Neural progenitor cell (in vitro differentiated cells): ENCODE results near the gene MICAL2. TPM values are rescaled to one million over a fixed set of nuclear protein-coding genes. Genes with fewer than 3 reads are reported as not detected.

Experiments
- DNase-seq: peaks from one replicate; pipeline ENCODE4 v3.0.0-alpha.2; 2016; ENCODE audit warnings: low spot score
- H2AFZ ChIP-seq: fragments of 200-600 bp; sonication (generic); replicated peaks from 2 replicates; pipeline ENCODE4 v1.6.1; 2016; ENCODE audit warnings: antibody characterized with exemption
- H3F3A ChIP-seq: fragments of 200-600 bp; sonication (generic); 2 replicates; pipeline ENCODE4 v1.6.1; 2016; ENCODE audit warnings: antibody characterized with exemption, low read depth
- H3K27ac ChIP-seq: fragments of 200-600 bp; sonication (generic); 2 replicates; pipeline ENCODE4 v1.5.1; 2016; ENCODE audit warnings: mild to moderate bottlenecking
- H3K27me3 ChIP-seq: fragments of 200-600 bp; sonication (generic); 2 replicates; pipeline ENCODE4 v1.6.1; 2016; ENCODE audit warnings: mild to moderate bottlenecking, moderate library complexity
- H3K36me3 ChIP-seq: fragments of 200-600 bp; sonication (generic); 2 replicates; pipeline ENCODE4 v1.5.1; 2016
- H3K4me1 ChIP-seq: fragments of 200-600 bp; sonication (generic); 2 replicates; pipeline ENCODE4 v1.6.1; 2016; ENCODE audit warnings: mixed run types
- H3K4me2 ChIP-seq: fragments of 200-600 bp; sonication (generic); 2 replicates; pipeline ENCODE4 v1.6.1; 2016
- H3K4me3 ChIP-seq: fragments of 200-600 bp; sonication (generic); 2 replicates; pipeline ENCODE4 v1.5.1; 2016
- H3K79me2 ChIP-seq: fragments of 200-600 bp; sonication (generic); 2 replicates; pipeline ENCODE4 v1.6.1; 2016; ENCODE audit warnings: low read depth
- H3K9ac ChIP-seq: fragments of 200-600 bp; sonication (generic); 2 replicates; pipeline ENCODE4 v1.6.1; 2016
- H3K9me3 ChIP-seq: fragments of 200-600 bp; sonication (generic); 2 replicates; pipeline ENCODE4 v1.5.1; 2016; ENCODE audit warnings: low read depth
- H4K20me1 ChIP-seq: fragments of 200-600 bp; sonication (generic); 2 replicates; pipeline ENCODE4 v1.6.1; 2016; ENCODE audit warnings: low read depth
- H3K27ac Mint-ChIP-seq: 3 replicates; pipeline ENCODE4 v1.8.0; 2021; ENCODE audit warnings: mixed read lengths
- H3K27me3 Mint-ChIP-seq: 2 replicates; pipeline ENCODE4 v1.8.0; 2022; ENCODE audit warnings: low read depth, mild to moderate bottlenecking, inconsistent platforms, moderate library complexity, mixed read lengths; ENCODE audit not compliant: insufficient read depth
- H3K36me3 Mint-ChIP-seq: 3 replicates; pipeline ENCODE4 v1.8.0; 2021; ENCODE audit warnings: mixed read lengths
- H3K4me1 Mint-ChIP-seq: 3 replicates; pipeline ENCODE4 v1.8.0; 2021; ENCODE audit warnings: mixed read lengths
- H3K4me3 Mint-ChIP-seq: 3 replicates; pipeline ENCODE4 v1.8.0; 2021; ENCODE audit warnings: mild to moderate bottlenecking, moderate library complexity, mixed read lengths
- H3K9me3 Mint-ChIP-seq: 3 replicates; pipeline ENCODE4 v1.8.0; 2020; ENCODE audit warnings: mixed read lengths
- EZH2 ChIP-seq: fragments of 200-600 bp; sonication (generic); IDR thresholded peaks from 2 replicates; pipeline ENCODE4 v1.6.1; 2017; ENCODE audit warnings: antibody characterized with exemption, mild to moderate bottlenecking, moderate library complexity
- EZH2phosphoT487 ChIP-seq: fragments of 200-600 bp; sonication (generic); IDR thresholded peaks from 2 replicates; pipeline ENCODE4 v1.6.1; 2017; ENCODE audit warnings: antibody characterized with exemption
- total RNA-seq: library from RNA; depleted of rRNA; stranded (reverse); fragments of >200 nt; gene quantifications from 2 replicates; pipeline ENCODE4 v1.2.3, GENCODE V29; 2015; ENCODE audit warnings: low replicate concordance
- TF ChIP-seq, protein P1 (sequence below): fragments of 200-600 bp; sonication (generic); IDR thresholded peaks from 2 replicates; pipeline ENCODE4 v1.5.1; 2017; ENCODE audit warnings: antibody characterized with exemption, mild to moderate bottlenecking

The MICAL2 gene
- total RNA-seq, 1 donor from 2014 or later = 0.60 TPM

DNA sequence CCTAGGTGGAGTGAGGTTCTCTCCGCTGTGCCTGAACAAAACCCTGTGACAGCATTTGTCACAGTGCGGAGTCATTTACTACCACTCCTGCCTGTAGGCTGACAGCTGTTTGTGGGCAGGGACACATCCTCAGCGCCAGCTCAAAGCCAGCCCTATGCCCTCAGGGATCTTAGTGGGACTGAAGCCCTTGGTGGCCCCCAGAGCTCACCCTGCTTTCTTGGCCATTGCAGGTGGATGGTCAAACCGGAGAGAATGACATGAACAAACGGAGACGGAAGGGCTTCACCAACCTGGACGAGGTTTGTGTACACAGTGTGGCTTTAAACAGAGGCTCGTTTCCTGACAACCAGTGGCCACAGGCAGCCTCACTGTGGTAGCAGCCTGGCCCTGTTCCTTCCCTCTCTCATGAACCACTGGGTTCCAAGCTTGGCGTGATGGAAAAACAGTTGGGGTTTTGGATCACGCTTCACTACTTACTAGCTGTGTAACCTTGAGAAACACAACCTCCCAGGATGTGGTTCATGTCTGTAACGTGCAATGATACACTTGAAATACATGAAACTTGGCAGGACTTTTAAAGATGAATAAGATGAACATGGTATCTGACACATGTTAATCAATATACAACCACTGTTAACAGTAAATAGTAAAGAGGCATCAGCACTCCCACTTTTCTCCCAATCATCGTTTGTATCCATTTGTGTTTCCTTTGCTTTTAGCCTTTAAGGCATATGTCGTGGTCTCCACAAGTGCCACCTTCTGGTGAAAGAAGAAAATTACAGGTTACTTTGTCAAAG, 125.8 kb downstream of the MICAL2 start:
- Histone ChIP-seq H3K9ac (no peak overlapping the region), H3K79me2 (no peaks in the 10 kb centered on the region), H4K20me1 (no peaks in the 10 kb centered on the region), H3K36me3 (no peaks in the 10 kb centered on the region), H3K9me3 (no peaks in the 10 kb centered on the region), H3K27ac (no peak overlapping the region), H3F3A (no peaks in the 10 kb centered on the region), H2AFZ (no peak overlapping the region), H3K4me1 (no peaks in the 10 kb centered on the region), H3K4me2 (no peak overlapping the region), H3K4me3 (no peak overlapping the region), H3K27me3 (no peaks in the 10 kb centered on the region)
- Mint-ChIP-seq H3K4me1 (no peaks in the 10 kb centered on the region), H3K4me3 (no peak overlapping the region), H3K9me3 (no peaks in the 10 kb centered on the region), H3K36me3 (no peaks in the 10 kb centered on the region), H3K27ac (no peak overlapping the region), H3K27me3 (peaks cover 4% of the 10 kb centered on the region)
- DNase-seq = peak; percentile 60
- TF ChIP-seq EZH2 (no peak), EZH2phosphoT487 (no peak)
- TF ChIP-seq, protein P1, sequence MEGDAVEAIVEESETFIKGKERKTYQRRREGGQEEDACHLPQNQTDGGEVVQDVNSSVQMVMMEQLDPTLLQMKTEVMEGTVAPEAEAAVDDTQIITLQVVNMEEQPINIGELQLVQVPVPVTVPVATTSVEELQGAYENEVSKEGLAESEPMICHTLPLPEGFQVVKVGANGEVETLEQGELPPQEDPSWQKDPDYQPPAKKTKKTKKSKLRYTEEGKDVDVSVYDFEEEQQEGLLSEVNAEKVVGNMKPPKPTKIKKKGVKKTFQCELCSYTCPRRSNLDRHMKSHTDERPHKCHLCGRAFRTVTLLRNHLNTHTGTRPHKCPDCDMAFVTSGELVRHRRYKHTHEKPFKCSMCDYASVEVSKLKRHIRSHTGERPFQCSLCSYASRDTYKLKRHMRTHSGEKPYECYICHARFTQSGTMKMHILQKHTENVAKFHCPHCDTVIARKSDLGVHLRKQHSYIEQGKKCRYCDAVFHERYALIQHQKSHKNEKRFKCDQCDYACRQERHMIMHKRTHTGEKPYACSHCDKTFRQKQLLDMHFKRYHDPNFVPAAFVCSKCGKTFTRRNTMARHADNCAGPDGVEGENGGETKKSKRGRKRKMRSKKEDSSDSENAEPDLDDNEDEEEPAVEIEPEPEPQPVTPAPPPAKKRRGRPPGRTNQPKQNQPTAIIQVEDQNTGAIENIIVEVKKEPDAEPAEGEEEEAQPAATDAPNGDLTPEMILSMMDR = peak; percentile 76

DNA sequence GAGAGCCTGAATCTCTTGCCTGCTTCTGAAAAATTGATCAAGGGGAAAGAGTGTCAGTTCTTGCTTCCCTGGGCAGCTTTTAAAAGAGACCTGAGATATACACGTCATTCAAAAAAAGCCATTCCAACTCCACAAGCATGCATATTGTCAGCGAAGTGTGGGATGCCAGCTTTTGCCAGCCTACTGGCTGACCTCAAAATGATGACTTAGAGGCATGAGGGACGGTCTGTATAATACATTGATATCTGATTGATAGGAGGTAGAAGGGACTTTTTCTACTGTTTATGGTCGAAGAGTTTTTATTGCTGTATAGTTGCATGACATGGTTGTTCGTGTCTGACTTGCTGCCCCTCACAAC, 126.3 kb downstream of the MICAL2 start:
- Histone ChIP-seq H3K36me3 (no peaks in the 10 kb centered on the region), H3K79me2 (no peaks in the 10 kb centered on the region), H3K27me3 (no peaks in the 10 kb centered on the region), H3K27ac (no peak overlapping the region), H3K9ac (no peak overlapping the region), H3K4me3 (no peak overlapping the region), H3K4me1 (no peaks in the 10 kb centered on the region), H4K20me1 (no peaks in the 10 kb centered on the region), H3K9me3 (no peaks in the 10 kb centered on the region), H3K4me2 (no peak overlapping the region), H3F3A (no peaks in the 10 kb centered on the region), H2AFZ (no peak overlapping the region)
- TF ChIP-seq EZH2 (no peak), EZH2phosphoT487 (no peak)
- TF ChIP-seq, protein P1 = no peak
- H3K36me3 Mint-ChIP-seq = no peaks in the 10 kb centered on the region
- H3K9me3 Mint-ChIP-seq = no peaks in the 10 kb centered on the region
- no peak overlapping the region for H3K27ac Mint-ChIP-seq
- H3K4me1 Mint-ChIP-seq = no peaks in the 10 kb centered on the region
- H3K27me3 Mint-ChIP-seq = peaks cover 4% of the 10 kb centered on the region
- DNase-seq = no peak
- H3K4me3 Mint-ChIP-seq = no peak overlapping the region

DNA sequence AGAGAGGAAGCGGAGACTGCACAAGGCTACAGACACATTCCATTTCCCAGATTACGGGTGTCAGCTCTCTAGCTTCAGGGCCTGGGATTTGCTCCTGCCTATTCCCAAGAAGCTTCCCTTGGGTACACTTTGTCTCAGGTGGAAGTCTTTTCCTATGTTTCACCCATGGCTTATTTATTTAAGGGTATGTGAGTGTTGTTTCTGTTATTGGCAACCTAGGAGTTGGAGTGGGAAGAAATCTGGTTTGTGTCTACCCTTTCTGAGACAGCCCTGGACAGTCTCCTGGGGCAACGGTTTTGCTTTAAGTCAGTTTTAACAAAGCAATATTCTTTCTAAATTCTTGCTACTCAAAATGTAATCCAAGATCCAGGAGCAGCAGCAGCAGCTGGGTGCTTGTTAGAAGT, 127.0 kb downstream of the MICAL2 start:
- no peak overlapping the region for H3K4me3 Mint-ChIP-seq
- Histone ChIP-seq H3K79me2 (no peaks in the 10 kb centered on the region), H3F3A (no peaks in the 10 kb centered on the region), H3K4me2 (no peak overlapping the region), H3K27me3 (no peaks in the 10 kb centered on the region), H3K4me3 (no peak overlapping the region), H3K36me3 (no peaks in the 10 kb centered on the region), H3K27ac (no peak overlapping the region), H3K9ac (no peak overlapping the region), H3K4me1 (peaks cover 5% of the 10 kb centered on the region), H3K9me3 (no peaks in the 10 kb centered on the region), H4K20me1 (no peaks in the 10 kb centered on the region), H2AFZ (no peak overlapping the region)
- peaks cover 4% of the 10 kb centered on the region for H3K27me3 Mint-ChIP-seq
- no peaks in the 10 kb centered on the region for H3K36me3 Mint-ChIP-seq
- no peaks in the 10 kb centered on the region for H3K9me3 Mint-ChIP-seq
- H3K27ac Mint-ChIP-seq = no peak overlapping the region
- TF ChIP-seq, protein P1 = no peak
- no peak for TF ChIP-seq EZH2
- TF ChIP-seq EZH2phosphoT487 = no peak
- no peaks in the 10 kb centered on the region for H3K4me1 Mint-ChIP-seq
- DNase-seq = no peak
